A549 (cell line): ENCODE data around the gene NSMCE4A.

Source experiments
- ELK1 ChIP-seq: fragments of 150-350 bp; IDR thresholded peaks from 2 replicates; pipeline ENCODE4 v1.6.1; 2014; ENCODE audit warnings: low read depth, mild to moderate bottlenecking, low read length
- ESRRA ChIP-seq: fragments of 150-350 bp; IDR thresholded peaks from 2 replicates; pipeline ENCODE4 v1.6.1; 2014; ENCODE audit warnings: mild to moderate bottlenecking, low read length, borderline replicate concordance
- MAZ ChIP-seq: fragments of 150-350 bp; IDR thresholded peaks from 2 replicates; pipeline ENCODE4 v1.6.1; 2014; ENCODE audit warnings: antibody characterized with exemption, low read depth, low read length, borderline replicate concordance
- MYC ChIP-seq: IDR thresholded peaks from 2 replicates; pipeline ENCODE4 v1.6.1; 2012; ENCODE audit warnings: mild to moderate bottlenecking, inconsistent platforms, low read length, improper control_type of control experiment, borderline replicate concordance
- PBX3 ChIP-seq: IDR thresholded peaks from 2 replicates; pipeline ENCODE4 v1.6.1; 2012
- POLR2A ChIP-seq: IDR thresholded peaks from 2 replicates; pipeline ENCODE4 v1.6.1; 2012; ENCODE audit warnings: mild to moderate bottlenecking, low read length
- RAD21 ChIP-seq, 2 experiments: fragments of >200 bp in 1 of 2; sonication (Bioruptor Twin) in 1 of 2; formaldehyde crosslinking in 1 of 2; IDR thresholded peaks in 1 of 2; conservative IDR thresholded peaks in 1 of 2; 2 replicates in 1 of 2; 3 replicates in 1 of 2; pipeline ENCODE4 v1.6.1; 2012 to 2018; ENCODE audit warnings: inconsistent platforms in 1 of 2
- REST ChIP-seq: fragments of 200-600 bp; sonication (generic); IDR thresholded peaks from 2 replicates; pipeline ENCODE4 v1.6.1; 2016; ENCODE audit warnings: antibody characterized with exemption, mild to moderate bottlenecking, moderate library complexity
- SMC3 ChIP-seq: fragments of >200 bp; sonication (Bioruptor Twin); formaldehyde crosslinking; IDR thresholded peaks from 3 replicates; pipeline ENCODE4 v1.6.1; 2018; ENCODE audit warnings: inconsistent platforms
- TF ChIP-seq, protein P1 (sequence below): fragments of >200 bp; sonication (Bioruptor Twin); formaldehyde crosslinking; IDR thresholded peaks from 3 replicates; pipeline ENCODE4 v1.5.1; 2016

GRCh38 chr10:122019414-122019975 is 44.5 kb upstream of the NSMCE4A start:
- TF ChIP-seq MYC (no peak), ESRRA (no peak), ELK1 (no peak), POLR2A (no peak), PBX3 (no peak), SMC3 (no peak), REST (no peak), MAZ (no peak), RAD21 (conservative IDR thresholded peaks at IDR 0.05 in 1 of 2, IDR thresholded peaks at IDR 0.05 in 1 of 2) (no peak)
- TF ChIP-seq, protein P1, sequence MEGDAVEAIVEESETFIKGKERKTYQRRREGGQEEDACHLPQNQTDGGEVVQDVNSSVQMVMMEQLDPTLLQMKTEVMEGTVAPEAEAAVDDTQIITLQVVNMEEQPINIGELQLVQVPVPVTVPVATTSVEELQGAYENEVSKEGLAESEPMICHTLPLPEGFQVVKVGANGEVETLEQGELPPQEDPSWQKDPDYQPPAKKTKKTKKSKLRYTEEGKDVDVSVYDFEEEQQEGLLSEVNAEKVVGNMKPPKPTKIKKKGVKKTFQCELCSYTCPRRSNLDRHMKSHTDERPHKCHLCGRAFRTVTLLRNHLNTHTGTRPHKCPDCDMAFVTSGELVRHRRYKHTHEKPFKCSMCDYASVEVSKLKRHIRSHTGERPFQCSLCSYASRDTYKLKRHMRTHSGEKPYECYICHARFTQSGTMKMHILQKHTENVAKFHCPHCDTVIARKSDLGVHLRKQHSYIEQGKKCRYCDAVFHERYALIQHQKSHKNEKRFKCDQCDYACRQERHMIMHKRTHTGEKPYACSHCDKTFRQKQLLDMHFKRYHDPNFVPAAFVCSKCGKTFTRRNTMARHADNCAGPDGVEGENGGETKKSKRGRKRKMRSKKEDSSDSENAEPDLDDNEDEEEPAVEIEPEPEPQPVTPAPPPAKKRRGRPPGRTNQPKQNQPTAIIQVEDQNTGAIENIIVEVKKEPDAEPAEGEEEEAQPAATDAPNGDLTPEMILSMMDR, result no peak
